ENCODE data around the gene AK9.
"Not testable (repeated sequence)": the region's sequence is repeated elsewhere in the genome, so short reads cannot be mapped to it uniquely, and the experiment has no call there.

The AK9 gene

GRCh38 chr6:109526905-109527628, 163.9 kb downstream of the AK9 start:
- TF ChIP-seq, protein P1, sequence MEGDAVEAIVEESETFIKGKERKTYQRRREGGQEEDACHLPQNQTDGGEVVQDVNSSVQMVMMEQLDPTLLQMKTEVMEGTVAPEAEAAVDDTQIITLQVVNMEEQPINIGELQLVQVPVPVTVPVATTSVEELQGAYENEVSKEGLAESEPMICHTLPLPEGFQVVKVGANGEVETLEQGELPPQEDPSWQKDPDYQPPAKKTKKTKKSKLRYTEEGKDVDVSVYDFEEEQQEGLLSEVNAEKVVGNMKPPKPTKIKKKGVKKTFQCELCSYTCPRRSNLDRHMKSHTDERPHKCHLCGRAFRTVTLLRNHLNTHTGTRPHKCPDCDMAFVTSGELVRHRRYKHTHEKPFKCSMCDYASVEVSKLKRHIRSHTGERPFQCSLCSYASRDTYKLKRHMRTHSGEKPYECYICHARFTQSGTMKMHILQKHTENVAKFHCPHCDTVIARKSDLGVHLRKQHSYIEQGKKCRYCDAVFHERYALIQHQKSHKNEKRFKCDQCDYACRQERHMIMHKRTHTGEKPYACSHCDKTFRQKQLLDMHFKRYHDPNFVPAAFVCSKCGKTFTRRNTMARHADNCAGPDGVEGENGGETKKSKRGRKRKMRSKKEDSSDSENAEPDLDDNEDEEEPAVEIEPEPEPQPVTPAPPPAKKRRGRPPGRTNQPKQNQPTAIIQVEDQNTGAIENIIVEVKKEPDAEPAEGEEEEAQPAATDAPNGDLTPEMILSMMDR (IDR thresholded peaks at IDR 0.05; ENCODE audit: extremely low read depth, missing control alignments), result peak; percentile 54
- peak; percentile 64 for DNase-seq (ENCODE audit: low spot score)

DNA sequence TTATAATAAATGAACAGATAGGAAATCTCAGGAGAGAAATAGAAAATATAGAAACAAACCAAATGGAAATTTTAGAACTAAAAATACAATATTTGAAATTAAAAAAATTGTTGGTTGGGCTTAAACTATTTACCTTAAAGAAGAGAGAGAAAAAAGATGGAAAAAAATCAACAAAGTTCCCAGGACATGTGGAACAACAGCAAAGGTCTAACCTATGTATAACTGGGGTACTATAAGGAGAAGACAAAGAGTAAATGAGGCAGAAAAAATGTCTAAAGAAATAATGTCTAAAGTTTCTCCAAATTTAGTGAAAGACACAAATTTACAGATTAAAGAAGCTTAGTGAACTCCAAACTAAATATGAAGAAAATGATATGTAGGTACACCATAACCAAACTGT, 166.9 kb downstream of the AK9 start:
- no peak for DNase-seq (ENCODE audit: low spot score)
- TF ChIP-seq, protein P1 (IDR thresholded peaks at IDR 0.05; ENCODE audit: extremely low read depth, missing control alignments), result no peak

- TF ChIP-seq, protein P1 (IDR thresholded peaks at IDR 0.05; ENCODE audit: extremely low read depth, missing control alignments), result no peak
- DNase-seq (ENCODE audit: low spot score), result no peak
Observed at GRCh38 chr6:109523478-109523877, 167.5 kb downstream of the AK9 start.

GRCh38 chr6:109521080-109521479, 169.9 kb downstream of the AK9 start:
- no peak for DNase-seq (ENCODE audit: low spot score)
- TF ChIP-seq, protein P1 (IDR thresholded peaks at IDR 0.05; ENCODE audit: extremely low read depth, missing control alignments), result no peak

DNA sequence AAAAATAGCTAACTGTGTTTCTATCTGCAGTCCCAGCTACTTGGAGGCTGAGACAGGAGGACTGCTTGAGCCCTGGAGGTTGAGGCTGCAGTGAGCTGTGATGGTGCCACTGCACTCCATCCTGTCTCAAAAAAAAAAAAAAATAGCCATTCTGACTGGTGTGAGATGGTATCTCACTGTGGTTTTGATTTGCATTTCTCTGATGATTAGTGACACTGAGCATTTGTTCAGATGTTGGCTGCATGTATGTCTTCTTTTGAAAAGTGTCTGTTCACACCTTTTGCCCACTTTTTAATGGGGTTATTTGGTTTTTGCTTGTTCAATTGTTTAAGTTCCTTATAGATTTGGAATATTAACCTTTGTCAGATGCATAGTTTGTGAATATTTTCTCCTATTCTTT, 171.4 kb downstream of the AK9 start:
- not testable (repeated sequence) for DNase-seq (ENCODE audit: low spot score)

DNA sequence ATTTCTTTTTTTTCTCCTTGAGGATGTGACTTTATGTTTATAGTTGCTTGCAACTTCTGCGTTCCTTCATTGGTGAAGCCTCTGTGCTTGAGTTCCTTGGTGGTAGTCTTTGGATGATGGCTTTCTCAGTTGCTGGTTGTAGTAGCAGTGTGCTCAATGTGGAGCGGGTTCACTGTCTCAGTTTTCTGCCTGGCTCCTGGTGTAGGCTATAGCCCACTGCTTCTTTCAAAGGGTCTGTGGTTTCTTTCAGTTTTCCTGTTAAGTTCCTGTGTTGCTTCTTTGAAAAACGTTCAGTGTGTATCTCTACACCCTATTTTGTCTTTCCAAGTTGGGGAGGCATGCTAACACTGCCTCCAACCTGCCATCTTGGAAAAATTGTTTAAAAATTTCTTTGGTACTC, 174.1 kb downstream of the AK9 start:
- DNase-seq (ENCODE audit: low spot score), result no peak
- TF ChIP-seq, protein P1 (IDR thresholded peaks at IDR 0.05; ENCODE audit: extremely low read depth, missing control alignments), result no peak

DNA sequence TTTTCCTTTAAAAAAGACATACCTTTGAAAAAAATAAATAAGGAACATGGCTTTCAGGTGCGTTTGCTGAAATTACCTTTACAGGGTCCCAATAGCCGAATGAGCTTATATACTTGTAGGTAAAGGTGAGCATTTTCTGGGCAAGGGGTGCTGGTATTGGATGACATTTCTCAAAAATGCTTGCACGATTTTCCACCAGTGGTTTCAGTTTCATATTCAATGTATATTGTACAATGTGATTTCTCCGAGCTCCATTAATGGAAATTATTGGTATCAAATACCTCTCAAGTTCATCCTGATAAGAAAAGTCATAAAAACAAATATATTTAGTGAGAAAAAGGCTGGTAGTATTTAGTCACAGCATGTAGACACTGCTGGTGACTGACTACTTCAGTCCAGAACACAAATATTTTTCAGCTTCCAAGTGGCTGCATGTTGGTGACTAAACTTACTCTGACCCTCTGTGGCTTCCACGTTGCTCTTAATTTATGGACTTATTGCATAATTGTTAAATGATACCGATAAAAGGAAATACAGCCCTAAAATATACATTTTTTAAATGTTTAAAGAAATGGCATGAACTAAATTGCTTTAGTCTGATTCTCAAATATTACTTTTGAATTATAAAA, 175.1 kb downstream of the AK9 start:
- TF ChIP-seq, protein P1 (IDR thresholded peaks at IDR 0.05; ENCODE audit: extremely low read depth, missing control alignments), result no peak
- DNase-seq (ENCODE audit: low spot score), result no peak

DNA sequence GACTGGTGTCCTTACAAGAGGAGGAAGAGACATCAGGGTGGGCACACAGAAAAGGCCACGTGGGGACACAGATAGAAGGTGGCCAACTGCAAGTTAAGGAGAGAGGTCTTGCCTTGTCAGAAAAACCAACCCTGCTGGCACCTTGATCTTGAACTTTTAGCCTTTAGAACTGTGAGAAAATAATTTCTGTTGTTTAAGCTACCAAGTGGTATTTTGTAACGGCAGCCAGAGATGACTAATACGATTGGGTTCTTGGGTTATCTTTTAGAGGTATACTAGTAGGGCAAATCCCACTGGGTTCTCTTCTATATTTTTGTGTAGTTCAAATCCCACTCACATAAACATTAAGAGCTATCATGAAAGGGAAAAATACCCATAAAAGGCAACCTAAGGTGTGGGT, 176.1 kb downstream of the AK9 start:
- TF ChIP-seq, protein P1 (IDR thresholded peaks at IDR 0.05; ENCODE audit: extremely low read depth, missing control alignments), result no peak
- DNase-seq (ENCODE audit: low spot score), result no peak
